HG02642 (cell line): ENCODE measurements around the gene COL8A2.

ENCODE experiments used
- ATAC-seq: cut with Tn5 transposase; IDR thresholded peaks from one replicate; pipeline ENCODE4 v1.9.1; 2021; ENCODE audit warnings: mild to moderate bottlenecking; ENCODE audit not compliant: unreplicated experiment, poor library complexity

The COL8A2 gene

DNA sequence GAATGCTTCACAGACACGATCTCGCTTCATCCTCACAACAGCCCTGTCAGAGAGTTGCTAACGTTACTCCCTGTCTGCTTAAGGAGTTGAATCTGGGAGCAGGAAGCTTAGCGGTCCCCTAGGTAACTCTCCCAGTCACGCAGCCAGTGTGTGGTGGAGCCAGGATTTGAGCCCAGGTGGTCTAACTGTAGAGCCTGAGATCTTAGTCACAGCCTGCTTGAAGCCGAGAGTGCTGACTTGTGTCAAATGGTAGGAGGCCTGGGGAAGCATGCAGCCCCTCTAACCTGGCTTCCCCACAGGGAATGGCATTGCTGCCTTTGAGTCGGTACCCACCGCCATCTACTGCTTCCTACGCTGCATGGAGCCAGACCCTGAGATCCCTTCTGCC, 32.2 kb downstream of the COL8A2 start:
- no peak for ATAC-seq

DNA sequence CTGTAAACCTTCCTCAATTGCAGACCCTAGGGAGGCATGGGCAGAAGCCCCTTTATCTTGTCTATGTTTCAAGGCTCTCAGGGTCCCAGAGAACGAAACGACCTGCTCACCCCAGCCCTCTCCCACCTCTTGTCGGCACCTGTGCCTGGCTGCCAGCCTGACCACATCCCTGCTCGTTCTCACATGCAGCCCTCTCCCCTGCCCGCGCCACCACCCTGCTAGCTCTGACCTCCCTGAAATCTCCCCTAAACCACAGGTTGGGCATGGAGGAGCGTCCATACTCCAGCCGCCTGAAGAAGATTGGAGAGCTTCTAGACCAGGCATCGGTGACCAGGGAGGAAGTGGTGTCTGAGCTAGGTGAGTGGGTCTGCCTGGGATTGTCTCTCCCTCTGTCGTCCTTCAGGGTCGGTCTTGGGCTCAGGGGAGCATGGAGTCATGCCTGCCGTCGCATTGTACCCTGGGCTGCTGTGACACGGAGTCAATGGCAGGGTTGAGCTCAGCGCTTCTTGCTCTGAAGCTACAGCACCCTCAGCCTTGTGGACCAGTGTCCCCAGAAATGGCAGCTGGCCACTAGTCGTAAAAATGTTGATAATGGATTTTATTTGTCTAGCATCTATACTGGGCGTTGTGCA, 32.7 kb downstream of the COL8A2 start:
- ATAC-seq, result no peak

- ATAC-seq, result no peak
Observed at GRCh38 chr1:36091698-36092097, 33.3 kb downstream of the COL8A2 start.

DNA sequence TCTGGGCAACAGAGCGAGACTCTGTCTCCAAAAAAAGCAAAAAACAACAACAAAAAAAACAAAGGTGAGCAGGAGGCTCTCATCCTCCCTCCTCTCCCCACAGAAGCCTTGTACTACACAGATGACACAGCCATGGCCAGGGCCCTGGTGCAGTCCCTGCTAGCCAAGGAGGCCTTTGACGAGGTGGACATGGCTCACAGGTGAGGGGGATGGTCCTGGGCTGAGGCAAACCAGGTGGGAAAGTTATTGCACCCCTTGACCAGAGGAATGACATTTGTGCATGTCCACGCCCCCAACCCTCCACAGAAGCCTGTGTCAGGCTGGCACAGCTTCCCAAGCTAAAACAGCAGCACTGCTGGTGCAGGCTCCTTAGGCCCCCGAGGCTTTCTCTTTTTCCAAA, 33.9 kb downstream of the COL8A2 start:
- no peak for ATAC-seq

- no peak for ATAC-seq
Observed at GRCh38 chr1:36089393-36090121, 35.5 kb downstream of the COL8A2 start.

DNA sequence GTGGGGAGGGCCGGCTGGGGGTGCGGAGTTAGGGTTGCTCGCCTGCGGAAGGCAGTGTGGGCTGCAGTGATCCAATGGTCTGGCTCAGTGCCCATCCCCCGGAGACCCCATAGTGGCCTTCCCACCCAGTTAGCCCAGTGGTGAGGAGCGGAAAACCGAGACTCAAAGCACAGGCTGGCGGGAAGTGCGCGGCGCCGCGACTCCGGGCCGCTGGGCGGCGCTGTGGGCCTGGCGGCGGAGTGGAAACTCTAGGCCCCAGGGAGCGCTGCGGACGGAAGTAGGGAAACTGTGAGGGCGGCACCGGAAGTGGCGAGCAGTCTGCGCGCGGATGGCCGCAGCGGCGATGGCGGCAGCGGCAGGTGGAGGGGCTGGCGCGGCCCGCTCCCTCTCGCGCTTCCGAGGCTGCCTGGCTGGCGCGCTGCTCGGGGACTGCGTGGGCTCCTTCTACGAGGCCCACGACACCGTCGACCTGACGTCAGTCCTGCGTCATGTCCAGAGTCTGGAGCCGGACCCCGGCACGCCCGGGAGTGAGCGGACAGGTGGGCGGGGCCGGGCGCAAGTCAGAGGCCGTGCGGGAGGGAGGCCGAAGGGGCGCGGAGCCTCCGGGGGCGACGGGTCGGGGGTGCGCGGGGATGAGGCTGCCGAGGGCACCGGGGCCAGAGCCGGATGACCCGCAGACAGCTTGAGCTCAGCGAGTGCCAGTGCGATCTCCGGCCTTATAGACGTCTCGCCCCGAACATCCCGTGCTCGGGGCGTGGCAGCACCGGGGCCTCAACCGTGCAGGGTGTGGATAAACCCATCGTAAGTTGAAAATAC, 36.2 kb downstream of the COL8A2 start, which contains the start of gene ADPRS:
TSS of gene ADPRS (plus strand) at position 316 of the 816 bp plus-strand sequence. CDS start at position 329, 13 bp downstream.
- ATAC-seq, result peak; percentile 82

DNA sequence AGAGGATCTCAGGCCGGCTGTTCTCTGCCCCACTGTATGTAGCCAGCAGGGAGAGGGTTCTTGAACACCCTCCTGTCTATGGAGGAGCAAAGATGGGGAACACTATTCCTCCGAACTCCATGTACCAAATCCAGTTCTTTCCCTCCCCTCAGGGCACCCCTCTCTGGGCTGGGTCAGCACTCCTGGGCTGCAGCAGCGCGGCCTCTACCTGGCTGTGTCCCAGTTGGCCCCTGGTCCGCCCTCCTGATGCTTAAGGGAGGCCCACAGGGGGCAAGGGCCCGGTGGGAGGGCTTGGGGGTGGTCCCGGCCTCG, 36.8 kb downstream of the COL8A2 start:
- no peak for ATAC-seq

DNA sequence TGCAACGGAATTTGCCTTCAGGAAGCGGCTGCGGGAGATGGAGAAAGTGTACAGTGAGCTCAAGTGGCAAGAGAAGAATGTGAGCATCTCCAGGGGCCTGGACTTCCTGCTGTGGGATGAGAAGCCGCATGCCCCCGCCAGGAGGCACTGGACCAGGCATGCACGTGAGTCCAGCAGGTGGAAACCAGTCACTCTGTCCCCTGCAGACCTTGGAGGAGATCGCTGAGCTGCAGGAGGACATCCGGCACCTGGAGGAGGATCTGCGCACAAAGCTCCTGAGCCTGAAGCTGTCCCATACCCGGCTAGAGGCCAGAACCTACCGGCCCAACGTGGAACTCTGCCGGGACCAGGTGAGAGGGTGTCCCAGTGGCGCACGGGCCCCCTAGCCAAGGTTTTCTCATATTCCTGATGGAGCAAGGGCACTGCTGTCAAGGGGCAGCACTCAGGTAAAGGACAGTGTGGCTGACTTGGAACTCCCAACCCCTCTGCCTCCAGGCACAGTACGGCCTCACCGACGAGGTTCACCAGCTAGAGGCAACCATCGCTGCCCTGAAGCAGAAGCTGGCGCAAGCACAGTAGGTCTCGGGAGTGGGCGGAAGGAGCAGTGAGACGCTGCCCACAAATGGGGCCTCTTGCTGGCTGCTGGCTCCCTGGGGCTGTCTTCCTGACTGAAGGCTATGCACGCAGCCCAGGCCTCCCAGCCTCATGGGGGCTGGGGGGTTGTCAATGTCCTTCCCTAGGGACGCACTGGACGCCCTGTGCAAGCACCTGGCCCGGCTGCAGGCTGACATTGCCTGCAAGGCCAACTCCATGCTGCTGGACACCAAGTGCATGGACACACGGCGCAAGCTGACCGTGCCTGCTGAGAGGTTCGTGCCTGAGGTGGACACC, 37.5 kb downstream of the COL8A2 start:
- ATAC-seq, result no peak

DNA sequence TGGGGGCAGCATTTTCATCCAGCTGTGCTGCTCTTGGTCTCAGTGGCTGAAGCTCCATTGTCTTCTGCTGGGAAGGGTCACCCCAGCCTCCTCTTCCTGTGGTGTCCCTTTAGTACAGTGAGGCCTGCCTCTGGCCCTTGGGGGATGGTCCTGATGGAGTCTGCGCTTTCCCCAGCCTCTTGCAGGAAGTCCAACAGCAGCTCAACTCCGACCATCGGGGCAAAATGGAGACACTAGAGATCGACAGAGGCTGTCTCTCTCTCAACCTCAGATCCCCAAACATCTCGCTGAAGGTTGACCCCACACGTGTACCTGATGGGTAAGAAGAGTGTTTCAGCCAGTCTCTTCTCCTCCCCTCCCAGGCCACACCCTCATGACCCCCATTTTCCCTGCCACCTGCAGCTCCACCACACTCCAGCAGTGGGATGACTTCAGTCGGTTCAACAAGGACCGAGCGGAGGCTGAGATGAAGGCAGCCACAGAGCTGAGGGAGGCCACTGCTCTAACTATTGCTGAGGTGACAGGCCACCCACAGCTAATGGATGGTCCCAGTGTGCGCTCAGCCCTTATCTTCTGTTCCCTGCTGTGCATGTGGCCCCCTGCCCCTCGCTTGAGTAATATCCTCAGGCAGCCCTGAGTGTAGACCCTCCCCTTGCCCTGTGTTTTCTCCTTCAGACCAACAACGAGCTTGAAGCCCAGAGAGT, 38.3 kb downstream of the COL8A2 start:
- ATAC-seq, result no peak

- no peak for ATAC-seq
Observed at GRCh38 chr1:36085686-36086526, 39.1 kb downstream of the COL8A2 start.

DNA sequence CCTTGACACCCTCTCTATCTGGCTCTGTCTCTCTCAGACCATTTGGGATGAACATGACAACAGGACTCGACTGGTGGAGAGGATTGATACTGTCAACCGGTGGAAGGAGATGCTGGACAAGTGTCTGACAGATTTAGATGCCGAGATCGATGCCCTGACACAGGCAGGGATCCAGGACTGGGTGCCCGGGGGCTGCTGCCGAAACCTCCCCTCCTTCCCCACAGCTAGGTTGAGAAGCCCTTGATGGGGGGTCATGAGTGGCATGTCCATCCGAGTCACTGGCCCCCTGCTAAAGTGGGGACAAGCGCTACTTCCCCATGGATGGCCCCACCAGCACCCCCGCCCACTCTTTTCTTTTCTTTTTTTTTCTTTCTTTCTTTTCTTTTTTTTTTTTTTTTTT, 39.9 kb downstream of the COL8A2 start:
- no peak for ATAC-seq

- no peak for ATAC-seq
Observed at GRCh38 chr1:36084497-36085115, 40.4 kb downstream of the COL8A2 start.

- no peak for ATAC-seq
Observed at GRCh38 chr1:36083635-36084496, 41.2 kb downstream of the COL8A2 start, which contains the start of gene TEKT2. TEKT2 (plus strand) TSS chr1:36084094; CDS start chr1:36084922, 828 bp downstream.

DNA sequence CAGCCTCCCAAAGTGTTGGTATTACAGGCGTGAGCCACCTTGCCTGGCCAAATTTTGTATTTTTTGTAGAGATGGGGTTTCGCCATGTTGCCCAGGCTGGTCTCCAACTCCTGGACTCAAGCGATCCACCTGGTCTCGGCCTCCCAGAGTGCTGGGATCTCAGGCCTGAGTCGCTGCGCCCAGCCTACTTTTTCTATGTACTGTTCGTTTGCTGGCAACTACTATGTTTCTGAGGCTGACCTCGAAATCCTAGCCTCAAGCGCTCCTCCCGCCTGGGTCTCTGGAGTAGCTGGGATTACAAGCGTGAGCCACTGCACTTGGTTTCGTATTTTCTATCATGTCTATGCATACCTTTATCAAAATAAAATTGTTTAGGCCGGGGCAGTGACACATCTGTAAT, 41.8 kb downstream of the COL8A2 start:
- ATAC-seq, result no peak

- no peak for ATAC-seq
Observed at GRCh38 chr1:36081926-36082485, 43.0 kb downstream of the COL8A2 start.

DNA sequence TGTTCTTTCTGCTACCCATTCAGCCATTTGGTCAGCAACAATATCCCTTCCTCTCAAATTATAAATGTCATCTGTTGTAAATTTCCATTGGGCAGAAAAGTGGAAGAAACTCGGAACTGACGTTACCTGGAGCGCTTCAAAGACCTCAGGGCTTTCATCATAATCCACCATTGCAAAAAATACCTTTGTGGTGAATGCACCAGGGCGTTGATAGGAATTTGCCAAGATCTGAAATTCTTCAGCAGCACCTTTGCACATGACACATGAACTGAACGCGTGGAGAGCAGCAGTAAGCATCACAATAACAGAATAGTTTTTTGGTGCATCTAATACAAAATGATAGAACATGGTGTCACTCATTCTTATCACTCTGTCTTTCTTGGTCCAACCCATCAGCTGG, 44.2 kb downstream of the COL8A2 start:
- no peak for ATAC-seq

- no peak for ATAC-seq
Observed at GRCh38 chr1:36080236-36080635, 44.8 kb downstream of the COL8A2 start.
